ENCODE measurements around the gene LRRC46. TPM values are rescaled to one million over a fixed set of nuclear protein-coding genes. Genes with fewer than 3 reads are reported as not detected.

The LRRC46 gene
- total and polyA plus RNA-seq, 9 of the 15 experiments (the other 6 are each of a cell fraction or from before 2014, with no cell fraction given) = 0.39 to 1.4 (median 0.53) TPM; not detected in 1

GRCh38 chr17:47797797-47798196 lies 33.7 kb upstream of the LRRC46 start (continued):
- TF ChIP-seq TEAD1 (CRISPR knock-in tag; IDR thresholded peaks at IDR 0.05) (0 out of 4 replicates have a peak, but pooled peaks of 1 of the 2 experiments have one; percentile 23), MIER1 (IDR thresholded peaks at IDR 0.05; ENCODE audit: low read depth) (peak; percentile 91), EHMT2 (IDR thresholded peaks at IDR 0.05) (peak; percentile 95), RBM34 (IDR thresholded peaks at IDR 0.05; ENCODE audit: borderline replicate concordance, insufficient read depth, low read length) (no peak)

DNA sequence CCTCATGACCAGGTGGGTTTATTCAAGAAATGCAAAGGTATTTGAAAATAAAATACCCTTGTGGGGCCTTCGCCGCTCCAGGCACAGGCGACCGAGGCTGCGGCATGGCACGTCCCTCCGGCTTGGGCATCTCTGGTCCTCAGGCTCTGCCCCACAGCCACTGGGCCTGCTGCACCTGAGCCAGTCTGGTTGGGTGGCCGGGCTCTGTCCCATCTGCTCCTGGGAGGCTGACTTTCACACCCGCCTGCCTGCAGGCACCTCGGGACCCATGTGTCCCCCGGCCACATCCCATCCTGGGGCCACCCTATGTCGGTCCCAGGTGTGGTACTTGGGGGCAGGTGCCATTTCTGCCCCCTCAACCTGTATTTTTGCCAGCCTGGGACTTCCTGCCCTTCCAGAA lies 30.8 kb upstream of the LRRC46 start:
- H3K4me3 ChIP-seq = no peak overlapping the region
- no peak overlapping the region for H3K4me2 ChIP-seq (ENCODE audit: insufficient read depth, low read length)
- DNase-seq (ENCODE audit: extremely low read depth in 1 of 4, low spot score in 3 of 4) (no peak), FAIRE-seq (no peak), ATAC-seq (no peak)
- BruUV-seq (replicated peaks) = no TSS peak
- no peaks in the 10 kb centered on the region for H3K9me1 ChIP-seq (ENCODE audit: control insufficient read depth, insufficient read depth, low read length)
- H2AFZ ChIP-seq (ENCODE audit: low read depth, low read length) = no peak overlapping the region
- H3K27ac ChIP-seq (ENCODE audit: extremely low read depth, low read depth, low read length) = no peak overlapping the region
- no peaks in the 10 kb centered on the region for H3K9me3 ChIP-seq (replicated peaks; ENCODE audit: control insufficient read depth, insufficient read depth, low read depth, low read length)
- H3K27me3 ChIP-seq (ENCODE audit: control insufficient read depth in 2 of 2, insufficient read depth in 2 of 2, low read length in 2 of 2) = peaks cover 0 to 29% of the 10 kb centered on the region in 2 experiments; a peak in 3 of 5 replicates
- no peaks in the 10 kb centered on the region for H3K36me3 ChIP-seq (ENCODE audit: control insufficient read depth, insufficient read depth, low read length)
- intact Hi-C loops (cut with micrococcal nuclease) = loop anchor here (5.0 kb wide), 1 partner anchor 103 kb away; no protein-coding TSS in a partner anchor
- H4K20me1 ChIP-seq (replicated peaks; ENCODE audit: control insufficient read depth, insufficient read depth, low read length) = peaks cover 16% of the 10 kb centered on the region; the same call in 1 of the 2 replicates
- ChIA-PET POLR2A (interaction anchor here (0.6 kb wide), 1 partner anchor 682 kb away, joined by 4 read pairs; no protein-coding TSS in a partner anchor), CTCF (ENCODE audit: low intra/inter-chr PET ratio) (no interaction called here)
- in situ Hi-C loops (cut with MboI) = no loop called here
- H3K79me2 ChIP-seq (ENCODE audit: control insufficient read depth, insufficient read depth, low read length) = no peaks in the 10 kb centered on the region
- peaks cover 0 to 6% of the 10 kb centered on the region in 2 experiments; a peak in 1 of 5 replicates for H3K4me1 ChIP-seq (replicated peaks in 1 of 2; ENCODE audit: control insufficient read depth in 2 of 2, insufficient read depth in 2 of 2, low read length in 2 of 2)
- WGBS (ENCODE audit: insufficient coverage, low coverage, missing lambda C conversion rate) = 18% methylated on average over 12 of the region's 12 CpGs
- H3K9ac ChIP-seq (ENCODE audit: insufficient read depth in 1 of 2, low read depth in 2 of 2, low read length in 2 of 2) = no peak overlapping the region; a peak in 1 of 4 replicates
- TF ChIP-seq NFATC3 (IDR thresholded peaks at IDR 0.05) (no peak), MXI1 (IDR thresholded peaks at IDR 0.05; ENCODE audit: low read depth, low read length) (no peak), YY1 (IDR thresholded peaks at IDR 0.05; ENCODE audit: borderline replicate concordance in 1 of 3, control insufficient read depth in 1 of 3, extremely low read depth in 1 of 3, insufficient read depth in 3 of 3, insufficient read length in 1 of 3, insufficient replicate concordance in 2 of 3, low read depth in 1 of 3, low read length in 2 of 3) (no peak), FOXP4 (CRISPR knock-in tag; IDR thresholded peaks at IDR 0.05; ENCODE audit: borderline replicate concordance) (no peak), HLTF (IDR thresholded peaks at IDR 0.05) (no peak), MEF2A (IDR thresholded peaks at IDR 0.05; ENCODE audit: control insufficient read depth, low read depth, low read length) (no peak), PHF21A (IDR thresholded peaks at IDR 0.05; ENCODE audit: borderline replicate concordance, low read depth) (no peak), ZNF212 (CRISPR knock-in tag; IDR thresholded peaks at IDR 0.05) (no peak), TRIM25 (IDR thresholded peaks at IDR 0.05; ENCODE audit: borderline replicate concordance) (no peak)
- TF ChIP-seq, protein P1, sequence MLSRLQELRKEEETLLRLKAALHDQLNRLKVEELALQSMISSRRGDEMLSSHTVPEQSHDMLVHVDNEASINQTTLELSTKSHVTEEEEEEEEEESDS (CRISPR knock-in tag; IDR thresholded peaks at IDR 0.05) = no peak
- TF ChIP-seq, protein P2, sequence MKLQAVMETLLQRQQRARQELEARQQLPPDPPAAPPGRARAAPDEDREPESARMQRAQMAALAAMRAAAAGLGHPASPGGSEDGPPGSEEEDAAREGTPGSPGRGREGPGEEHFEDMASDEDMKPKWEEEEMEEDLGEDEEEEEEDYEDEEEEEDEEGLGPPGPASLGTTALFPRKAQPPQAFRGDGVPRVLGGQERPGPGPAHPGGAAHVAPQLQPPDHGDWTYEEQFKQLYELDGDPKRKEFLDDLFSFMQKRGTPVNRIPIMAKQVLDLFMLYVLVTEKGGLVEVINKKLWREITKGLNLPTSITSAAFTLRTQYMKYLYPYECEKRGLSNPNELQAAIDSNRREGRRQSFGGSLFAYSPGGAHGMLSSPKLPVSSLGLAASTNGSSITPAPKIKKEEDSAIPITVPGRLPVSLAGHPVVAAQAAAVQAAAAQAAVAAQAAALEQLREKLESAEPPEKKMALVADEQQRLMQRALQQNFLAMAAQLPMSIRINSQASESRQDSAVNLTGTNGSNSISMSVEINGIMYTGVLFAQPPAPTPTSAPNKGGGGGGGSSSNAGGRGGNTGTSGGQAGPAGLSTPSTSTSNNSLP (IDR thresholded peaks at IDR 0.05; ENCODE audit: borderline replicate concordance, low read depth, low read length) = no peak
